ENCODE data around the gene SLC5A6. TPM values are rescaled to one million over a fixed set of nuclear protein-coding genes. Genes with fewer than 3 reads are reported as not detected.

SLC5A6 gene
- polyA plus RNA-seq, 1 experiment: 33.7 TPM

DNA sequence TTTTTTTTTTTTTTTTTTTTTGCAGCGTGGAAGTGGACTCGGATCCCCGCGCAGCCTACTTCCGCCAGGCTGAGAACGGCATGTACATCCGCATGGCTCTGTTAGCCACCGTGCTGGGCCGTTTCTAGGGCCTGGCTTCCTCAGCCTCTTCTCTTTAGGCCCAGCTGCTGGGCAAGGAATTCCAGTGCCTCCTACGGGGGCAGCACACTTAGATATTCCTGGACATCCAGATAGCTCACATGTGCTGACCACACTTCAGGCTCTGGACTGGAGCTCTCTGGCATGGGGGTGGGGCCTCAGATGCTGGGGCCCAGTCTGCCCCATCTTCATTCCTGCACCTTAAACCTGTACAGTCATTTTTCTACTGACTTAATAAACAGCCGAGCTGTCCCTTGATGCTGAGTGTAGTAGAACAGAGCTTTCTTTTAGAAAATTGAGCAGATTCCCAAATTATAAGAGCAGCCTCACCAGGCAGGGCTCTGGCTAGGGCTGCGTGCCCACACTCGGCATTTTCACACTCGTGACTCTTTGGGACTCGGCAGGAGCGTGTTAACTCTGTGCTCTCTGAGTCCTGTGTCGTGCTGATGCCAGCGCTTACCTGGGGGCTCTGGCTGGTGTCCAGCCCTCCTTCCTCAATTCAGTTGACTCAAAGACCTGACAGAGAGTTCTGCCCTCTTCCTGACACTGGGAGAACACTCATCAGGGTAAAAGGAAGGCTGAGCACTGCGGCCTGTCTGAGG, 31.5 kb upstream of the SLC5A6 start:
- Histone ChIP-seq H3K27me3 (ENCODE audit: control insufficient read depth, insufficient read depth, low read length) (no peaks in the 10 kb centered on the region), H3K36me3 (ENCODE audit: control insufficient read depth, insufficient read depth, low read length) (peaks cover 28% of the 10 kb centered on the region), H3K4me3 (ENCODE audit: low read depth, low read length) (no peak overlapping the region)
- ChIA-PET POLR2A (no interaction called here), CTCF (interaction anchor here (0.8 to 1.7 kb wide), 4 partner anchors 9 to 146 kb away, joined by 3 to 5 read pairs (median 5); no protein-coding TSS in a partner anchor)
- no peak for DNase-seq (ENCODE audit: low read depth)
- TF ChIP-seq, protein P1, sequence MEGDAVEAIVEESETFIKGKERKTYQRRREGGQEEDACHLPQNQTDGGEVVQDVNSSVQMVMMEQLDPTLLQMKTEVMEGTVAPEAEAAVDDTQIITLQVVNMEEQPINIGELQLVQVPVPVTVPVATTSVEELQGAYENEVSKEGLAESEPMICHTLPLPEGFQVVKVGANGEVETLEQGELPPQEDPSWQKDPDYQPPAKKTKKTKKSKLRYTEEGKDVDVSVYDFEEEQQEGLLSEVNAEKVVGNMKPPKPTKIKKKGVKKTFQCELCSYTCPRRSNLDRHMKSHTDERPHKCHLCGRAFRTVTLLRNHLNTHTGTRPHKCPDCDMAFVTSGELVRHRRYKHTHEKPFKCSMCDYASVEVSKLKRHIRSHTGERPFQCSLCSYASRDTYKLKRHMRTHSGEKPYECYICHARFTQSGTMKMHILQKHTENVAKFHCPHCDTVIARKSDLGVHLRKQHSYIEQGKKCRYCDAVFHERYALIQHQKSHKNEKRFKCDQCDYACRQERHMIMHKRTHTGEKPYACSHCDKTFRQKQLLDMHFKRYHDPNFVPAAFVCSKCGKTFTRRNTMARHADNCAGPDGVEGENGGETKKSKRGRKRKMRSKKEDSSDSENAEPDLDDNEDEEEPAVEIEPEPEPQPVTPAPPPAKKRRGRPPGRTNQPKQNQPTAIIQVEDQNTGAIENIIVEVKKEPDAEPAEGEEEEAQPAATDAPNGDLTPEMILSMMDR (IDR thresholded peaks at IDR 0.05; ENCODE audit: insufficient read depth, low read depth, low read length): no peak

DNA sequence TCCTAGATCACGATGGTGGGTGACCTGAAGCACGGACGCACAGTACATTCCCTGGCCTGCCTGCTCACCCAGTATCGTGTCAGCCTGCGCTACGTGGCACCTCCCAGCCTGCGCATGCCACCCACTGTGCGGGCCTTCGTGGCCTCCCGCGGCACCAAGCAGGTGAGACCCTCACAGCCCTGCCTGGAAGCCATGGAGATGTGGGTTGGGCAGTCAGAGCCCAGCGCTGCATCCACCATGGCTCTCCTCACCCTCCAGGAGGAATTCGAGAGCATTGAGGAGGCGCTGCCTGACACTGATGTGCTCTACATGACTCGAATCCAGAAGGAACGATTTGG, 30.5 kb upstream of the SLC5A6 start:
- Histone ChIP-seq H3K4me3 (ENCODE audit: low read depth, low read length) (no peak overlapping the region), H3K36me3 (ENCODE audit: control insufficient read depth, insufficient read depth, low read length) (peaks cover 37% of the 10 kb centered on the region), H3K27me3 (ENCODE audit: control insufficient read depth, insufficient read depth, low read length) (no peaks in the 10 kb centered on the region)
- ChIA-PET POLR2A (no interaction called here), CTCF (interaction anchor here (1.3 to 1.7 kb wide), 3 partner anchors 10 to 145 kb away, joined by 3 to 5 read pairs (median 5); no protein-coding TSS in a partner anchor)
- no peak for DNase-seq (ENCODE audit: low read depth)
- TF ChIP-seq, protein P1 (IDR thresholded peaks at IDR 0.05; ENCODE audit: insufficient read depth, low read depth, low read length): no peak

DNA sequence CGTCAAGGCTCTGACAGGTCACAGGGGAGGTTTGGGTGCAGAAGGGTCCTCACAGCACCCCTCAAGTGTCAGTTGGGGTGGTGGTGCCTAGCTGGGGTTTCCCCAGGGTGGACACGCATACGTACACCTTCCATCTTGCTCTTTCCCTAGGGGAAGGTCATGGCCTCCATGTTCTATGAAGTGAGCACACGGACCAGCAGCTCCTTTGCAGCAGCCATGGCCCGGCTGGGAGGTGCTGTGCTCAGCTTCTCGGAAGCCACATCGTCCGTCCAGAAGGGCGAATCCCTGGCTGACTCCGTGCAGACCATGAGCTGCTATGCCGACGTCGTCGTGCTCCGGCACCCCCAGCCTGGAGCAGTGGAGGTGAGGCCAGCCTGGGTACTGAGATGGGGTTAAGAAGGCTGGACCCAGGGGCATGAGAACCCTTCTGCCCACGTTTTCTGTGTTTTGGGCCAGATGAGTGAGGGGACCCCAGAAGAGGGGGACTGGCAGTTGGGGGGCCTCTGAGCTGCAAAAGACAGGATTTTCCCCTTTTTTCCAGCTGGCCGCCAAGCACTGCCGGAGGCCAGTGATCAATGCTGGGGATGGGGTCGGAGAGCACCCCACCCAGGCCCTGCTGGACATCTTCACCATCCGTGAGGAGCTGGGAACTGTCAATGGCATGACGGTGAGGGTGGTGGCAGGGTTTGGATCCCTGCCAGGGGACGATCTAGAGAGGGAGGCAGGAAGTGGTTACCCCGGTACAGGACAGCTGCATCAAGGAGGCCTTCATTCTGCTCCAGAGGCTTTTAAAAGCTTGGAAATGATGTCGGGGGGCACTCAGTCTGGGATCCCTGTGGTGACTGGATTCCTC, 29.9 kb upstream of the SLC5A6 start:
- CTCF ChIA-PET: interaction anchor here (0.8 to 1.7 kb wide), 4 partner anchors 14 to 144 kb away, joined by 3 to 5 read pairs (median 3); no protein-coding TSS in a partner anchor
- TF ChIP-seq, protein P1 (IDR thresholded peaks at IDR 0.05; ENCODE audit: insufficient read depth, low read depth, low read length): no peak

GRCh38 chr2:27240406-27240805, 28.3 kb upstream of the SLC5A6 start:
- no peak for DNase-seq (ENCODE audit: low read depth)
- POLR2A ChIA-PET: no interaction called here
- TF ChIP-seq, protein P1 (IDR thresholded peaks at IDR 0.05; ENCODE audit: insufficient read depth, low read depth, low read length): no peak
- Histone ChIP-seq H3K4me3 (ENCODE audit: low read depth, low read length) (no peak overlapping the region), H3K36me3 (ENCODE audit: control insufficient read depth, insufficient read depth, low read length) (peaks cover 45% of the 10 kb centered on the region), H3K27me3 (ENCODE audit: control insufficient read depth, insufficient read depth, low read length) (no peaks in the 10 kb centered on the region)
- CTCF ChIA-PET: interaction anchor here (0.9 to 1.3 kb wide), 2 partner anchors 9 kb away, joined by 3 to 4 read pairs; no protein-coding TSS in a partner anchor

More for the DNA sequence above, 29.9 kb upstream of the SLC5A6 start:
- Histone ChIP-seq H3K27me3 (ENCODE audit: control insufficient read depth, insufficient read depth, low read length) (no peaks in the 10 kb centered on the region), H3K4me3 (ENCODE audit: low read depth, low read length) (no peak overlapping the region), H3K36me3 (ENCODE audit: control insufficient read depth, insufficient read depth, low read length) (peaks cover 42% of the 10 kb centered on the region)
- DNase-seq (ENCODE audit: low read depth): no peak
- POLR2A ChIA-PET: no interaction called here

- no peaks in the 10 kb centered on the region for H3K27me3 ChIP-seq (ENCODE audit: control insufficient read depth, insufficient read depth, low read length)
- H3K36me3 ChIP-seq (ENCODE audit: control insufficient read depth, insufficient read depth, low read length): peaks cover 52% of the 10 kb centered on the region
- DNase-seq (ENCODE audit: low read depth): no peak
- no peak overlapping the region for H3K4me3 ChIP-seq (ENCODE audit: low read depth, low read length)
- TF ChIP-seq, protein P1 (IDR thresholded peaks at IDR 0.05; ENCODE audit: insufficient read depth, low read depth, low read length): no peak
- ChIA-PET POLR2A (interaction anchor here (0.7 kb wide), 1 partner anchor 67 kb away, joined by 3 read pairs; no protein-coding TSS in a partner anchor), CTCF (no interaction called here)
Observed at GRCh38 chr2:27238976-27239375, 26.9 kb upstream of the SLC5A6 start.

All from BJ (cell line).